HepG2 (cell line): Measurements from ENCODE around the gene MYLK2. TPM values are rescaled to one million over a fixed set of nuclear protein-coding genes. Genes with fewer than 3 reads are reported as not detected.

ENCODE experiments used
- ELF3 ChIP-seq: IDR thresholded peaks from 2 replicates; pipeline ENCODE4 v1.6.1; 2016; ENCODE audit warnings: missing genetic modification reagents, missing compliant biosample characterization
- ETV5 ChIP-seq: IDR thresholded peaks from 2 replicates; pipeline ENCODE4 v1.6.1; 2018; ENCODE audit warnings: missing biosample characterization, missing genetic modification reagents, inconsistent platforms, borderline replicate concordance
- HHEX ChIP-seq: IDR thresholded peaks from 2 replicates; pipeline ENCODE4 v1.6.1; 2016; ENCODE audit warnings: control low read depth
- HOXA9 ChIP-seq: sonication (generic); formaldehyde crosslinking; IDR thresholded peaks from 2 replicates; pipeline ENCODE4 v1.8.1; 2022; ENCODE audit warnings: missing genetic modification reagents, mild to moderate bottlenecking, moderate library complexity, borderline replicate concordance
- IKZF5 ChIP-seq: IDR thresholded peaks from 2 replicates; pipeline ENCODE4 v1.6.1; 2018; ENCODE audit warnings: missing genetic modification reagents, mild to moderate bottlenecking, missing compliant biosample characterization
- LBX2 ChIP-seq: sonication (generic); formaldehyde crosslinking; IDR thresholded peaks from 2 replicates; pipeline ENCODE4 v1.5.0; 2020; ENCODE audit warnings: missing genetic modification reagents, mild to moderate bottlenecking, borderline replicate concordance
- MTERF4 ChIP-seq: sonication (generic); formaldehyde crosslinking; IDR thresholded peaks from 2 replicates; pipeline ENCODE4 v1.8.0; 2023; ENCODE audit warnings: mild to moderate bottlenecking, missing genetic modification reagents
- PITX1 ChIP-seq: sonication (generic); formaldehyde crosslinking; IDR thresholded peaks from 2 replicates; pipeline ENCODE4 v1.5.1; 2020; ENCODE audit warnings: mild to moderate bottlenecking, missing genetic modification reagents
- TRAFD1 ChIP-seq: sonication (generic); formaldehyde crosslinking; IDR thresholded peaks from 2 replicates; pipeline ENCODE4 v1.5.1; 2020; ENCODE audit warnings: missing genetic modification reagents, mild to moderate bottlenecking, borderline replicate concordance
- ZBTB43 ChIP-seq: sonication (generic); formaldehyde crosslinking; conservative IDR thresholded peaks from 2 replicates; pipeline ENCODE4 v1.4.0; 2020; ENCODE audit warnings: missing genetic modification reagents
- ZBTB8A ChIP-seq: sonication (generic); formaldehyde crosslinking; IDR thresholded peaks from 2 replicates; pipeline ENCODE4 v1.4.0; 2020; ENCODE audit warnings: mild to moderate bottlenecking, low read depth, missing genetic modification reagents, borderline replicate concordance
- ZNF160 ChIP-seq: sonication (generic); formaldehyde crosslinking; IDR thresholded peaks from 2 replicates; pipeline ENCODE4 v1.8.0; 2022; ENCODE audit warnings: mild to moderate bottlenecking, inconsistent platforms, missing genetic modification reagents
- ZNF644 ChIP-seq: IDR thresholded peaks from 2 replicates; pipeline ENCODE4 v1.6.1; 2016; ENCODE audit warnings: low read depth
- ZNF646 ChIP-seq: sonication (generic); formaldehyde crosslinking; IDR thresholded peaks from 2 replicates; pipeline ENCODE4 v1.9.0; 2021; ENCODE audit warnings: mild to moderate bottlenecking, missing genetic modification reagents
- ZNF772 ChIP-seq: sonication (generic); formaldehyde crosslinking; IDR thresholded peaks from 2 replicates; pipeline ENCODE4 v1.5.0; 2020; ENCODE audit warnings: mild to moderate bottlenecking, missing genetic modification reagents
- ZNF788 ChIP-seq: sonication (generic); formaldehyde crosslinking; IDR thresholded peaks from 2 replicates; pipeline ENCODE4 v1.5.0; 2020; ENCODE audit warnings: mild to moderate bottlenecking, missing genetic modification reagents, borderline replicate concordance
- polyA plus RNA-seq, 8 experiments: library from polyadenylated mRNA; depleted of rRNA in 3 of 8; stranded (reverse) in 7 of 8; unstranded in 1 of 8; fragments of >200 nt; fragmentation: Illumina TruSeq in 4 of 8; extraction: Trizol in 4 of 8; gene quantifications; 2 replicates each; pipeline versions ENCODE4 v1.2.1 to v1.2.3, GENCODE V29; 2011 to 2016; ENCODE audit warnings: low read depth in 4 of 8, missing spikeins in 1 of 8, mixed read lengths in 1 of 8; ENCODE audit not compliant: insufficient read depth in 1 of 8
- total RNA-seq, 5 experiments: library from RNA; depleted of rRNA; stranded (reverse); fragments of >200 nt; fragmentation: Illumina TruSeq; extraction: Trizol; gene quantifications; 2 replicates each; pipeline ENCODE4 v1.2.3, GENCODE V29; 2016; ENCODE audit warnings: low read depth in 1 of 5

Gene MYLK2
- total and polyA plus RNA-seq, 2 of the 13 experiments (the other 11 are each of a cell fraction or from before 2014, with no cell fraction given) = 0.27 TPM; not detected in 1

- TF ChIP-seq TRAFD1 (CRISPR knock-in tag) (no peak), PITX1 (CRISPR knock-in tag) (no peak), HHEX (CRISPR knock-in tag) (no peak), ETV5 (no peak; the same call in 1 of the 2 replicates), ZNF788 (no peak; the same call in 1 of the 2 replicates), HOXA9 (no peak), ZNF644 (CRISPR knock-in tag) (no peak), ZBTB8A (CRISPR knock-in tag) (no peak), ZNF772 (no peak), LBX2 (CRISPR knock-in tag) (no peak), ELF3 (CRISPR knock-in tag) (no peak), MTERF4 (CRISPR knock-in tag) (no peak; the same call in 1 of the 2 replicates), IKZF5 (CRISPR knock-in tag) (no peak; the same call in 1 of the 2 replicates), ZNF646 (no peak), ZBTB43 (CRISPR knock-in tag) (no peak), ZNF160 (CRISPR knock-in tag) (0 out of 2 replicates have a peak, but pooled peaks have one; percentile 3)
These were observed 42.4 kb downstream of the MYLK2 start (continued) for GRCh38 chr20:31861385-31862156.
